K562 (cell line): Measurements from ENCODE around the gene TUBGCP5. TPM values are rescaled to one million over a fixed set of nuclear protein-coding genes. Genes with fewer than 3 reads are reported as not detected.

Experiments used
- ADNP ChIP-seq: fragments of 200-800 bp; sonication (Bioruptor generic); IDR thresholded peaks from 2 replicates; pipeline ENCODE4 v1.6.1; 2016; ENCODE audit warnings: missing genetic modification characterization, missing compliant biosample characterization
- DIDO1 ChIP-seq: fragments of 450-650 bp; IDR thresholded peaks from 2 replicates; pipeline ENCODE4 v1.6.1; 2016; ENCODE audit warnings: low read depth, missing biosample characterization, missing genetic modification characterization
- FOXJ2 ChIP-seq: fragments of 200-800 bp; sonication (Bioruptor generic); IDR thresholded peaks from 2 replicates; pipeline ENCODE4 v1.6.1; 2016; ENCODE audit warnings: missing genetic modification characterization, missing compliant biosample characterization
- GATAD2A ChIP-seq: fragments of 450-650 bp; IDR thresholded peaks from 2 replicates; pipeline ENCODE4 v1.6.1; 2017
- NFIC ChIP-seq: fragments of 450-650 bp; IDR thresholded peaks from 2 replicates; pipeline ENCODE4 v1.6.1; 2017; ENCODE audit warnings: mild to moderate bottlenecking, inconsistent platforms
- PHF8 ChIP-seq: fragments of 200-600 bp; sonication (generic); IDR thresholded peaks from 2 replicates; pipeline ENCODE4 v1.6.1; 2012; ENCODE audit warnings: mixed run types, mild to moderate bottlenecking, inconsistent platforms, low read length, moderate library complexity, borderline replicate concordance
- PRDM10 ChIP-seq: fragments of 450-650 bp; IDR thresholded peaks from 2 replicates; pipeline ENCODE4 v1.6.1; 2018; ENCODE audit not compliant: partially characterized antibody
- RB1 ChIP-seq: fragments of 450-650 bp; IDR thresholded peaks from 2 replicates; pipeline ENCODE4 v1.6.1; 2017; ENCODE audit warnings: low read depth, mild to moderate bottlenecking
- RBFOX2 ChIP-seq: fragments of 200-400 bp; formaldehyde crosslinking; IDR thresholded peaks from 2 replicates; pipeline ENCODE4 v1.6.1; 2017; ENCODE audit warnings: low read depth, mild to moderate bottlenecking, low read length, moderate library complexity
- ZNF354B ChIP-seq: fragments of 250-450 bp; sonication (Bioruptor Pico); IDR thresholded peaks from 2 replicates; pipeline ENCODE4 v1.4.0; 2020
- ZNF507 ChIP-seq: conservative IDR thresholded peaks from 2 replicates; pipeline ENCODE4 v1.6.1; 2017; ENCODE audit warnings: missing genetic modification characterization, missing compliant biosample characterization
- polyA plus RNA-seq, 8 experiments: library from polyadenylated mRNA; depleted of rRNA in 4 of 8; stranded (reverse) in 5 of 8; unstranded in 3 of 8; fragments of >200 nt; fragmentation: Nextera tagmentation in 2 of 8; fragmentation: Illumina TruSeq in 1 of 8; extraction: Ambion mirVana in 2 of 8; extraction: Trizol in 1 of 8; gene quantifications; 2 replicates each; pipeline versions ENCODE4 v1.2.1 to v1.2.3, GENCODE V29; 2011 to 2014; ENCODE audit warnings: inconsistent platforms in 1 of 8, missing spikeins in 1 of 8
- total RNA-seq, 7 experiments: library from RNA; depleted of rRNA in 6 of 7; stranded (reverse); fragments of >200 nt in 6 of 7; fragmentation: Illumina TruSeq in 2 of 7; extraction: Trizol in 2 of 7; gene quantifications; 2 replicates each; pipeline versions ENCODE4 v1.2.1 to v1.2.3, GENCODE V29; 2011 to 2021; ENCODE audit warnings: low replicate concordance in 1 of 7
- TF ChIP-seq, protein P1 (sequence below): fragments of 250-450 bp; sonication (Bioruptor Pico); IDR thresholded peaks from 2 replicates; pipeline ENCODE4 v1.8.0; 2022; ENCODE audit warnings: inconsistent platforms
- TF ChIP-seq, protein P2 (sequence below): fragments of 450-650 bp; IDR thresholded peaks from 2 replicates; pipeline ENCODE4 v1.6.1; 2017; ENCODE audit warnings: antibody characterized with exemption

TUBGCP5 gene
- total and polyA plus RNA-seq, 9 of the 15 experiments (the other 6 are each of a cell fraction or from before 2014, with no cell fraction given): 5.8 to 33.9 (median 23.2) TPM

- TF ChIP-seq, protein P1, sequence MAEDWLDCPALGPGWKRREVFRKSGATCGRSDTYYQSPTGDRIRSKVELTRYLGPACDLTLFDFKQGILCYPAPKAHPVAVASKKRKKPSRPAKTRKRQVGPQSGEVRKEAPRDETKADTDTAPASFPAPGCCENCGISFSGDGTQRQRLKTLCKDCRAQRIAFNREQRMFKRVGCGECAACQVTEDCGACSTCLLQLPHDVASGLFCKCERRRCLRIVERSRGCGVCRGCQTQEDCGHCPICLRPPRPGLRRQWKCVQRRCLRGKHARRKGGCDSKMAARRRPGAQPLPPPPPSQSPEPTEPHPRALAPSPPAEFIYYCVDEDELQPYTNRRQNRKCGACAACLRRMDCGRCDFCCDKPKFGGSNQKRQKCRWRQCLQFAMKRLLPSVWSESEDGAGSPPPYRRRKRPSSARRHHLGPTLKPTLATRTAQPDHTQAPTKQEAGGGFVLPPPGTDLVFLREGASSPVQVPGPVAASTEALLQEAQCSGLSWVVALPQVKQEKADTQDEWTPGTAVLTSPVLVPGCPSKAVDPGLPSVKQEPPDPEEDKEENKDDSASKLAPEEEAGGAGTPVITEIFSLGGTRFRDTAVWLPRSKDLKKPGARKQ (CRISPR knock-in tag): no peak
- TF ChIP-seq FOXJ2: no peak
- TF ChIP-seq PRDM10: peak; percentile 88
- no peak for TF ChIP-seq ADNP
- no peak for TF ChIP-seq DIDO1 (tag)
- no peak for TF ChIP-seq ZNF354B (CRISPR knock-in tag)
- 0 out of 2 replicates have a peak, but pooled peaks have one; percentile 44 for TF ChIP-seq RBFOX2
- no peak for TF ChIP-seq ZNF507 (tag)
- TF ChIP-seq PHF8: peak; percentile 45; the same call in 1 of the 2 replicates
- TF ChIP-seq, protein P2, sequence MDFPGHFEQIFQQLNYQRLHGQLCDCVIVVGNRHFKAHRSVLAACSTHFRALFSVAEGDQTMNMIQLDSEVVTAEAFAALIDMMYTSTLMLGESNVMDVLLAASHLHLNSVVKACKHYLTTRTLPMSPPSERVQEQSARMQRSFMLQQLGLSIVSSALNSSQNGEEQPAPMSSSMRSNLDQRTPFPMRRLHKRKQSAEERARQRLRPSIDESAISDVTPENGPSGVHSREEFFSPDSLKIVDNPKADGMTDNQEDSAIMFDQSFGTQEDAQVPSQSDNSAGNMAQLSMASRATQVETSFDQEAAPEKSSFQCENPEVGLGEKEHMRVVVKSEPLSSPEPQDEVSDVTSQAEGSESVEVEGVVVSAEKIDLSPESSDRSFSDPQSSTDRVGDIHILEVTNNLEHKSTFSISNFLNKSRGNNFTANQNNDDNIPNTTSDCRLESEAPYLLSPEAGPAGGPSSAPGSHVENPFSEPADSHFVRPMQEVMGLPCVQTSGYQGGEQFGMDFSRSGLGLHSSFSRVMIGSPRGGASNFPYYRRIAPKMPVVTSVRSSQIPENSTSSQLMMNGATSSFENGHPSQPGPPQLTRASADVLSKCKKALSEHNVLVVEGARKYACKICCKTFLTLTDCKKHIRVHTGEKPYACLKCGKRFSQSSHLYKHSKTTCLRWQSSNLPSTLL: no peak
- no peak for TF ChIP-seq GATAD2A
- peak; percentile 32; the same call in 1 of the 2 replicates for TF ChIP-seq RB1
- peak; percentile 78 for TF ChIP-seq NFIC
These were observed 58.9 kb downstream of the TUBGCP5 start, which contains the start of gene CYFIP1 (continued) for GRCh38 chr15:22980189-22981050.
